Thyroid gland (tissue), 4 donors: ENCODE data around the gene JMJD6.

Experiments used
- CTCF ChIP-seq, 6 experiments: fragments of 200-600 bp in 3 of 6; fragments of 450-650 bp in 3 of 6; sonication (generic) in 3 of 6; IDR thresholded peaks; one replicate each; pipeline ENCODE4 v1.5.1; 2016 to 2019; ENCODE audit warnings: antibody characterized with exemption in 6 of 6, mild to moderate bottlenecking in 2 of 6, inconsistent platforms in 1 of 6, moderate library complexity in 1 of 6
- POLR2A ChIP-seq, 2 donors: fragments of 450-650 bp; IDR thresholded peaks; one replicate each; pipeline ENCODE4 v1.6.1; 2017; ENCODE audit warnings: antibody characterized with exemption in 2 of 2, mild to moderate bottlenecking in 2 of 2, moderate library complexity in 1 of 2

- TF ChIP-seq CTCF (IDR thresholded peaks at IDR 0.05) (no peak), POLR2A (IDR thresholded peaks at IDR 0.05) (no peak)
Observed at GRCh38 chr17:76735586-76736348, 9.4 kb upstream of the JMJD6 start.
